HepG2 (cell line): ENCODE measurements around the gene TPGS1. TPM values are rescaled to one million over a fixed set of nuclear protein-coding genes. Genes with fewer than 3 reads are reported as not detected.

Experiments used
- ATAD3A ChIP-seq: sonication (generic); formaldehyde crosslinking; IDR thresholded peaks from 2 replicates; pipeline ENCODE4 v1.4.0; 2020; ENCODE audit warnings: missing genetic modification reagents
- CENPX ChIP-seq: sonication (generic); formaldehyde crosslinking; IDR thresholded peaks from 2 replicates; pipeline ENCODE4 v1.9.0; 2021; ENCODE audit warnings: mild to moderate bottlenecking, missing genetic modification reagents, moderate library complexity
- ETV5 ChIP-seq: IDR thresholded peaks from 2 replicates; pipeline ENCODE4 v1.6.1; 2018; ENCODE audit warnings: missing biosample characterization, missing genetic modification reagents, inconsistent platforms, borderline replicate concordance
- FUBP1 ChIP-seq: sonication (generic); formaldehyde crosslinking; IDR thresholded peaks from 2 replicates; pipeline ENCODE4 v1.5.1; 2020; ENCODE audit warnings: missing genetic modification reagents, mild to moderate bottlenecking, borderline replicate concordance
- MAX ChIP-seq: IDR thresholded peaks from 2 replicates; pipeline ENCODE4 v1.6.1; 2012; ENCODE audit warnings: inconsistent platforms
- MXD3 ChIP-seq: IDR thresholded peaks from 2 replicates; pipeline ENCODE4 v1.6.1; 2016; ENCODE audit warnings: mild to moderate bottlenecking, missing biosample characterization, missing genetic modification reagents
- PPARG ChIP-seq: conservative IDR thresholded peaks from 2 replicates; pipeline ENCODE4 v1.6.1; 2016; ENCODE audit warnings: missing biosample characterization, missing genetic modification reagents
- RBM39 ChIP-seq: fragments of 200-400 bp; formaldehyde crosslinking; IDR thresholded peaks from one replicate; pipeline ENCODE4 v1.6.1; 2018; ENCODE audit warnings: antibody characterized with exemption, mild to moderate bottlenecking, low read depth, low read length; ENCODE audit not compliant: poor library complexity, severe bottlenecking
- SPEN ChIP-seq: sonication (generic); formaldehyde crosslinking; IDR thresholded peaks from 2 replicates; pipeline ENCODE4 v1.5.1; 2020; ENCODE audit warnings: low read depth, mild to moderate bottlenecking, missing genetic modification reagents
- TARDBP ChIP-seq: sonication (generic); formaldehyde crosslinking; IDR thresholded peaks from 2 replicates; pipeline ENCODE4 v1.8.0; 2022; ENCODE audit warnings: mild to moderate bottlenecking, missing genetic modification reagents
- UBTF ChIP-seq: sonication (generic); formaldehyde crosslinking; IDR thresholded peaks from 2 replicates; pipeline ENCODE4 v1.4.0; 2020; ENCODE audit warnings: mild to moderate bottlenecking, missing genetic modification reagents
- ZNF160 ChIP-seq: sonication (generic); formaldehyde crosslinking; IDR thresholded peaks from 2 replicates; pipeline ENCODE4 v1.8.0; 2022; ENCODE audit warnings: mild to moderate bottlenecking, inconsistent platforms, missing genetic modification reagents
- ZNF281 ChIP-seq: sonication (generic); formaldehyde crosslinking; IDR thresholded peaks from 2 replicates; pipeline ENCODE4 v1.4.0; 2020; ENCODE audit warnings: missing genetic modification reagents, borderline replicate concordance
- ZNF589 ChIP-seq: sonication (generic); formaldehyde crosslinking; conservative IDR thresholded peaks from 2 replicates; pipeline ENCODE4 v1.8.0; 2022; ENCODE audit warnings: mild to moderate bottlenecking, moderate library complexity, missing genetic modification reagents
- ZNF615 ChIP-seq: sonication (generic); formaldehyde crosslinking; IDR thresholded peaks from 2 replicates; pipeline ENCODE4 v1.5.0; 2020; ENCODE audit warnings: mild to moderate bottlenecking, missing genetic modification reagents, borderline replicate concordance
- ZSCAN5A ChIP-seq: sonication (generic); formaldehyde crosslinking; IDR thresholded peaks from 2 replicates; pipeline ENCODE4 v1.8.0; 2022; ENCODE audit warnings: mild to moderate bottlenecking, missing genetic modification reagents, borderline replicate concordance
- ZSCAN9 ChIP-seq: IDR thresholded peaks from 2 replicates; pipeline ENCODE4 v1.6.1; 2016; ENCODE audit warnings: borderline replicate concordance
- polyA plus RNA-seq, 8 experiments: library from polyadenylated mRNA; depleted of rRNA in 3 of 8; stranded (reverse) in 7 of 8; unstranded in 1 of 8; fragments of >200 nt; fragmentation: Illumina TruSeq in 4 of 8; extraction: Trizol in 4 of 8; gene quantifications; 2 replicates each; pipeline versions ENCODE4 v1.2.1 to v1.2.3, GENCODE V29; 2011 to 2016; ENCODE audit warnings: low read depth in 4 of 8, missing spikeins in 1 of 8, mixed read lengths in 1 of 8; ENCODE audit not compliant: insufficient read depth in 1 of 8
- total RNA-seq, 5 experiments: library from RNA; depleted of rRNA; stranded (reverse); fragments of >200 nt; fragmentation: Illumina TruSeq; extraction: Trizol; gene quantifications; 2 replicates each; pipeline ENCODE4 v1.2.3, GENCODE V29; 2016; ENCODE audit warnings: low read depth in 1 of 5

Gene TPGS1
- total and polyA plus RNA-seq, 2 of the 13 experiments (the other 11 are each of a cell fraction or from before 2014, with no cell fraction given): 1.1 to 6.2 TPM

GRCh38 chr19:461721-462551 lies 45.4 kb upstream of the TPGS1 start (continued):
- no peak for TF ChIP-seq ZSCAN5A (CRISPR knock-in tag)
- no peak for TF ChIP-seq ZNF615
- TF ChIP-seq MXD3 (CRISPR knock-in tag): peak; percentile 79; the same call in 1 of the 2 replicates
- TF ChIP-seq FUBP1: no peak; the same call in 1 of the 2 replicates
- no peak for TF ChIP-seq ATAD3A (CRISPR knock-in tag)
- peak; percentile 27; the same call in 1 of the 2 replicates for TF ChIP-seq UBTF
- TF ChIP-seq ZSCAN9 (CRISPR knock-in tag): 0 out of 2 replicates have a peak, but pooled peaks have one; percentile 69
- TF ChIP-seq RBM39: no peak
- peak; percentile 46; the same call in 1 of the 2 replicates for TF ChIP-seq ZNF160 (CRISPR knock-in tag)
- peak; percentile 99 for TF ChIP-seq ZNF281 (CRISPR knock-in tag)
- peak; percentile 80 for TF ChIP-seq TARDBP
- TF ChIP-seq MAX: peak; percentile 55; the same call in 1 of the 2 replicates
- TF ChIP-seq ZNF589: 0 out of 2 replicates have a peak, but pooled peaks have one; percentile 51
- peak; percentile 73 for TF ChIP-seq SPEN
- TF ChIP-seq ETV5 (CRISPR knock-in tag): peak; percentile 37; the same call in 1 of the 2 replicates
- TF ChIP-seq CENPX (CRISPR knock-in tag): no peak
- peak; percentile 29; the same call in 1 of the 2 replicates for TF ChIP-seq PPARG (CRISPR knock-in tag)
